NCI-H1092 treated with DMSO at 0.1 percent for 48 hours (cell line): ENCODE results near the gene KRTAP4-2.
"Not testable (repeated sequence)": the region's sequence is repeated elsewhere in the genome, so short reads cannot be mapped to it uniquely, and the experiment has no call there.

Source experiments
- DNase-seq: peaks from one replicate; lab custom pipeline; 2025; lab: John Stamatoyannopoulos, UW

The KRTAP4-2 gene

GRCh38 chr17:41160648-41161047 lies 17.4 kb downstream of the KRTAP4-2 start, which contains the start of gene KRTAP4-4:
TSS of gene KRTAP4-4 (minus strand) at chr17:41160748. CDS start at chr17:41160691, 57 bp downstream.
- no peak for DNase-seq

GRCh38 chr17:41160190-41160589 lies 17.8 kb downstream of the KRTAP4-2 start:
- DNase-seq = not testable (repeated sequence)

GRCh38 chr17:41153856-41154255 lies 24.2 kb downstream of the KRTAP4-2 start:
- no peak for DNase-seq

- no peak for DNase-seq
Observed at GRCh38 chr17:41151525-41151924, 26.5 kb downstream of the KRTAP4-2 start.

- no peak for DNase-seq
Observed at GRCh38 chr17:41150026-41150425, 28.0 kb downstream of the KRTAP4-2 start.

GRCh38 chr17:41149652-41149985 lies 28.4 kb downstream of the KRTAP4-2 start, which contains the start of gene KRTAP4-5:
TSS of gene KRTAP4-5 (minus strand) at chr17:41149825. CDS start at chr17:41149767, 58 bp downstream.
- DNase-seq = no peak

- not testable (repeated sequence) for DNase-seq
Observed at GRCh38 chr17:41148971-41149651, 28.9 kb downstream of the KRTAP4-2 start.

- no peak for DNase-seq
Observed at GRCh38 chr17:41147531-41148204, 30.4 kb downstream of the KRTAP4-2 start.

GRCh38 chr17:41145261-41145660 lies 32.8 kb downstream of the KRTAP4-2 start:
- DNase-seq = no peak

- DNase-seq = no peak
Observed at GRCh38 chr17:41144846-41145245, 33.2 kb downstream of the KRTAP4-2 start.

- no peak for DNase-seq
Observed at GRCh38 chr17:41141361-41141760, 36.7 kb downstream of the KRTAP4-2 start.

GRCh38 chr17:41140360-41141131 lies 37.5 kb downstream of the KRTAP4-2 start, which contains the start of gene KRTAP4-6:
TSS of gene KRTAP4-6 (minus strand) at chr17:41140544. CDS start at chr17:41140487, 57 bp downstream.
- no peak for DNase-seq

- not testable (repeated sequence) for DNase-seq
Observed at GRCh38 chr17:41139865-41140264, 38.2 kb downstream of the KRTAP4-2 start.

- no peak for DNase-seq
Observed at GRCh38 chr17:41133880-41134735, 43.9 kb downstream of the KRTAP4-2 start.

GRCh38 chr17:41131979-41132378 lies 46.0 kb downstream of the KRTAP4-2 start:
- no peak for DNase-seq
